KMS-11 (cell line): ENCODE measurements around the gene GRM7.

Source experiments
- H2AFZ ChIP-seq: fragments of 200-600 bp; sonication (generic); 2 replicates; pipeline ENCODE4 v1.6.1; 2016; ENCODE audit warnings: antibody characterized with exemption, mixed run types, low read depth
- H3K27ac ChIP-seq: fragments of 200-600 bp; sonication (generic); 2 replicates; pipeline ENCODE4 v1.6.1; 2016; ENCODE audit warnings: mild to moderate bottlenecking, mixed run types
- H3K27me3 ChIP-seq: fragments of 200-600 bp; sonication (generic); 2 replicates; pipeline ENCODE4 v1.6.1; 2017; ENCODE audit warnings: mild to moderate bottlenecking, low read depth, mixed run types, moderate library complexity; ENCODE audit not compliant: insufficient read depth
- H3K36me3 ChIP-seq: fragments of 200-600 bp; sonication (generic); 2 replicates; pipeline ENCODE4 v1.6.1; 2017; ENCODE audit warnings: mild to moderate bottlenecking, mixed run types; ENCODE audit not compliant: insufficient read depth
- H3K4me1 ChIP-seq: fragments of 200-600 bp; sonication (generic); 2 replicates; pipeline ENCODE4 v1.6.1; 2016; ENCODE audit warnings: mild to moderate bottlenecking, low read depth, mixed run types; ENCODE audit not compliant: poor library complexity, severe bottlenecking
- H3K4me2 ChIP-seq: fragments of 200-600 bp; sonication (generic); 2 replicates; pipeline ENCODE4 v1.7.0; 2016; ENCODE audit warnings: mild to moderate bottlenecking, mixed run types
- H3K4me3 ChIP-seq: fragments of 200-600 bp; sonication (generic); IDR thresholded peaks from 2 replicates; pipeline ENCODE4 v1.6.1; 2017; ENCODE audit warnings: low read depth, low read length, mixed read lengths; ENCODE audit not compliant: insufficient read depth
- H3K79me2 ChIP-seq: fragments of 200-600 bp; sonication (generic); 2 replicates; pipeline ENCODE4 v1.6.1; 2016; ENCODE audit warnings: low read depth, mixed run types; ENCODE audit not compliant: insufficient read depth
- H3K9ac ChIP-seq: fragments of 200-600 bp; sonication (generic); 2 replicates; pipeline ENCODE4 v1.6.1; 2016; ENCODE audit warnings: mild to moderate bottlenecking, mixed run types
- H4K20me1 ChIP-seq: fragments of 200-600 bp; sonication (generic); 2 replicates; pipeline ENCODE4 v1.6.1; 2016; ENCODE audit warnings: mild to moderate bottlenecking, mixed run types; ENCODE audit not compliant: insufficient read depth
- TF ChIP-seq, protein P1 (sequence below): fragments of 200-600 bp; sonication (generic); conservative IDR thresholded peaks from 2 replicates; pipeline ENCODE4 v1.6.1; 2017; ENCODE audit warnings: low read depth, mild to moderate bottlenecking, antibody characterized with exemption, low read length, moderate library complexity, mixed read lengths

The GRM7 gene

GRCh38 chr3:7340795-7341194 lies 479.9 kb downstream of the GRM7 start:
- no peaks in the 10 kb centered on the region for H4K20me1 ChIP-seq
- TF ChIP-seq, protein P1, sequence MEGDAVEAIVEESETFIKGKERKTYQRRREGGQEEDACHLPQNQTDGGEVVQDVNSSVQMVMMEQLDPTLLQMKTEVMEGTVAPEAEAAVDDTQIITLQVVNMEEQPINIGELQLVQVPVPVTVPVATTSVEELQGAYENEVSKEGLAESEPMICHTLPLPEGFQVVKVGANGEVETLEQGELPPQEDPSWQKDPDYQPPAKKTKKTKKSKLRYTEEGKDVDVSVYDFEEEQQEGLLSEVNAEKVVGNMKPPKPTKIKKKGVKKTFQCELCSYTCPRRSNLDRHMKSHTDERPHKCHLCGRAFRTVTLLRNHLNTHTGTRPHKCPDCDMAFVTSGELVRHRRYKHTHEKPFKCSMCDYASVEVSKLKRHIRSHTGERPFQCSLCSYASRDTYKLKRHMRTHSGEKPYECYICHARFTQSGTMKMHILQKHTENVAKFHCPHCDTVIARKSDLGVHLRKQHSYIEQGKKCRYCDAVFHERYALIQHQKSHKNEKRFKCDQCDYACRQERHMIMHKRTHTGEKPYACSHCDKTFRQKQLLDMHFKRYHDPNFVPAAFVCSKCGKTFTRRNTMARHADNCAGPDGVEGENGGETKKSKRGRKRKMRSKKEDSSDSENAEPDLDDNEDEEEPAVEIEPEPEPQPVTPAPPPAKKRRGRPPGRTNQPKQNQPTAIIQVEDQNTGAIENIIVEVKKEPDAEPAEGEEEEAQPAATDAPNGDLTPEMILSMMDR = no peak
- no peak overlapping the region for H3K4me2 ChIP-seq
- no peak overlapping the region for H3K9ac ChIP-seq
- H3K27ac ChIP-seq = no peak overlapping the region
- H3K36me3 ChIP-seq = no peaks in the 10 kb centered on the region
- no peaks in the 10 kb centered on the region for H3K79me2 ChIP-seq
- H2AFZ ChIP-seq = no peak overlapping the region
- H3K27me3 ChIP-seq = no peaks in the 10 kb centered on the region
- no peak overlapping the region for H3K4me3 ChIP-seq
- H3K4me1 ChIP-seq = no peaks in the 10 kb centered on the region

GRCh38 chr3:7346364-7346763 lies 485.4 kb downstream of the GRM7 start:
- H4K20me1 ChIP-seq = no peaks in the 10 kb centered on the region
- TF ChIP-seq, protein P1 = no peak
- no peaks in the 10 kb centered on the region for H3K27me3 ChIP-seq
- H3K27ac ChIP-seq = no peak overlapping the region
- H3K4me3 ChIP-seq = no peak overlapping the region
- H2AFZ ChIP-seq = no peak overlapping the region
- no peaks in the 10 kb centered on the region for H3K79me2 ChIP-seq
- no peak overlapping the region for H3K9ac ChIP-seq
- no peaks in the 10 kb centered on the region for H3K4me1 ChIP-seq
- no peak overlapping the region for H3K4me2 ChIP-seq
- no peaks in the 10 kb centered on the region for H3K36me3 ChIP-seq

DNA sequence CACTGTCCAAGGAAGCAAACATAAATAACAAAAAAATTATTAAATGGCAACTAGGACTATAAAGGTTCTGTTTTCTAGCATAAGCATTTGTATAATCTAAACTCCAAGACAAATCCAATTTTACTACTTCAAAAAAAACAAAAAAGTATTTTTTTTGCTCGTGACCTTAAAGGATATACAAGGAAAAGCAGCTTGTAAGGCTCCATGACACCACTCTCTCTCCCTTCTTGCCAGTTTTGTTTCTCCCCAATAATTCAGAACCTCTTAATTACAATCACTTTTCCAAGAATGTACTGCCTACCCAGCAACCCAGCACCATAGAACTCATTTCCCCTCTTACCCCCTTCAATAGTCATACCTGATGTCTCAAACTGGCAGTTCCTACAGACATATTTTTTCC lies 496.2 kb downstream of the GRM7 start:
- H3K79me2 ChIP-seq = no peaks in the 10 kb centered on the region
- TF ChIP-seq, protein P1 = no peak
- H3K4me3 ChIP-seq = no peak overlapping the region
- no peak overlapping the region for H2AFZ ChIP-seq
- no peaks in the 10 kb centered on the region for H3K36me3 ChIP-seq
- H3K4me1 ChIP-seq = no peaks in the 10 kb centered on the region
- no peak overlapping the region for H3K27ac ChIP-seq
- H3K4me2 ChIP-seq = no peak overlapping the region
- H4K20me1 ChIP-seq = no peaks in the 10 kb centered on the region
- no peaks in the 10 kb centered on the region for H3K27me3 ChIP-seq
- no peak overlapping the region for H3K9ac ChIP-seq

GRCh38 chr3:7367968-7368367 lies 507.1 kb downstream of the GRM7 start:
- H3K9ac ChIP-seq = no peak overlapping the region
- H3K4me1 ChIP-seq = no peaks in the 10 kb centered on the region
- TF ChIP-seq, protein P1 = no peak
- H3K4me3 ChIP-seq = no peak overlapping the region
- H3K27ac ChIP-seq = no peak overlapping the region
- H3K4me2 ChIP-seq = no peak overlapping the region
- no peaks in the 10 kb centered on the region for H3K36me3 ChIP-seq
- no peaks in the 10 kb centered on the region for H3K27me3 ChIP-seq
- H3K79me2 ChIP-seq = no peaks in the 10 kb centered on the region
- H4K20me1 ChIP-seq = no peaks in the 10 kb centered on the region
- no peak overlapping the region for H2AFZ ChIP-seq
